Tibial nerve (tissue), 4 donors: ENCODE results near the gene MOB1A. TPM values are rescaled to one million over a fixed set of nuclear protein-coding genes. Genes with fewer than 3 reads are reported as not detected.
A peak's percentile ranks its signal among the peaks of the same experiment; 100 is the strongest.

Experiments
- DNase-seq, 2 donors: peaks; one replicate each; pipeline ENCODE4 v3.0.0-alpha.2; 2019; ENCODE audit warnings: low spot score in 2 of 2
- H3K27ac ChIP-seq, 4 donors: fragments of 200-600 bp; sonication (generic) in 3 of 4; one replicate each; pipeline ENCODE4 v1.5.1; 2017 to 2019; ENCODE audit warnings: mild to moderate bottlenecking in 1 of 4
- H3K27me3 ChIP-seq, 2 donors: fragments of 200-600 bp; sonication (generic) in 1 of 2; one replicate each; pipeline versions ENCODE4 v1.5.1 to v1.6.0; 2017 to 2019
- H3K36me3 ChIP-seq, 3 donors: fragments of 200-600 bp; sonication (generic); one replicate each; pipeline ENCODE4 v1.5.1; 2018 to 2019
- H3K4me1 ChIP-seq, 4 donors: fragments of 200-600 bp; sonication (generic) in 3 of 4; one replicate each; pipeline ENCODE4 v1.5.1; 2017 to 2019
- H3K4me3 ChIP-seq, 4 donors: fragments of 200-600 bp; sonication (generic) in 3 of 4; one replicate each; pipeline ENCODE4 v1.5.1; 2017 to 2019; ENCODE audit warnings: mild to moderate bottlenecking in 1 of 4, moderate library complexity in 1 of 4
- H3K9me3 ChIP-seq, 4 donors: fragments of 200-600 bp; sonication (generic) in 3 of 4; one replicate each; pipeline ENCODE4 v1.5.1; 2017 to 2019
- EP300 ChIP-seq, 2 donors: sonication (generic); formaldehyde crosslinking; IDR thresholded peaks; one replicate each; pipeline ENCODE4 v1.6.1; 2017; ENCODE audit warnings: antibody characterized with exemption in 2 of 2, mild to moderate bottlenecking in 1 of 2
- POLR2A ChIP-seq, 2 donors: fragments of 450-650 bp; IDR thresholded peaks; one replicate each; pipeline ENCODE4 v1.6.1; 2017; ENCODE audit warnings: antibody characterized with exemption in 2 of 2, mild to moderate bottlenecking in 2 of 2, moderate library complexity in 2 of 2
- WGBS, 2 donors: methylation state at CpG; one replicate each; pipeline ENCODE4 v1.1.5; 2018; 5-methylcytosine and 5-hydroxymethylcytosine counted together
- total RNA-seq, 4 donors: library from RNA; depleted of rRNA; stranded (reverse); fragments of >200 nt; gene quantifications; one replicate each; pipeline ENCODE4 v1.1.0, GENCODE V29; 2016
- TF ChIP-seq, protein P1 (sequence below), 5 experiments: fragments of 200-600 bp in 3 of 5; fragments of 450-650 bp in 2 of 5; sonication (generic) in 3 of 5; IDR thresholded peaks; one replicate each; pipeline ENCODE4 v1.5.1; 2016 to 2019; ENCODE audit warnings: antibody characterized with exemption in 5 of 5, mild to moderate bottlenecking in 3 of 5, moderate library complexity in 2 of 5

Gene MOB1A
- total RNA-seq, 4 donors from 2014 or later, result 55.3 to 69.9 (median 60.2) TPM

DNA sequence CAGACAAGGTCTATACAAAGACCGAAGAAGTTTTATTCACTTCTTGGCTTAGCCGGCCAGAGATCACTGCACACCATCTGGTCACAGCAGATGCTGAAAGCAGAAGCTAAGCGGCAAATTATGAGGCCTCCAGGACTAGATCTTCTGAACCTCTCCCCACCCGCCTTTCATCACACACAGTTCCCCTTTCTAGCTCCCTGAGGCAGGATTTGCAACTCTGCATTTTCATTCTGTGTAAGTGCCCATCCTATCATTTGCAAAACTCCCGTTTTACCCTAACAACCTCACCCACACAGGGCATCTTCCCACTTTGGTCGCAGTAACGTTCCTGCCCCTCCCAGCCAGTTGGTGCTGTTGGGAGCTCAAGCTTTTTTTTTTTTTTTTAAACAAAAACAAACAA, 3.1 kb upstream of the MOB1A start:
- H3K4me1 ChIP-seq, result peaks cover 0 to 15% (median 12%) of the 10 kb centered on the region in 4 donors
- peak in 1 of 2 donors; percentile 34 for DNase-seq
- H3K36me3 ChIP-seq, result no peaks in the 10 kb centered on the region
- H3K27me3 ChIP-seq, result no peaks in the 10 kb centered on the region
- peak in 1 of 2 donors; percentile 63 for TF ChIP-seq EP300 (IDR thresholded peaks at IDR 0.05)
- no peak for TF ChIP-seq POLR2A (IDR thresholded peaks at IDR 0.05)
- H3K9me3 ChIP-seq, result no peaks in the 10 kb centered on the region
- WGBS, 2 donors, result 37 to 49% methylated on average over 7 of the region's 7 CpGs
- peak overlapping the region in 1 of 4 donors; percentile 37 for H3K27ac ChIP-seq
- no peak overlapping the region for H3K4me3 ChIP-seq

- peak overlapping the region in 3 of 4 donors; percentile 88 to 99 (median 93) for H3K27ac ChIP-seq
- H3K36me3 ChIP-seq, result no peaks in the 10 kb centered on the region
- DNase-seq, result no peak
- H3K4me1 ChIP-seq, result peaks cover 0 to 37% (median 19%) of the 10 kb centered on the region in 4 donors
- no peaks in the 10 kb centered on the region for H3K27me3 ChIP-seq
- peak overlapping the region; percentile 78 to 99 (median 96) for H3K4me3 ChIP-seq
- H3K9me3 ChIP-seq, result no peaks in the 10 kb centered on the region
- WGBS, 2 donors, result 53 to 54% methylated on average over 25 of the region's 25 CpGs
- no peak for TF ChIP-seq POLR2A (IDR thresholded peaks at IDR 0.05)
- TF ChIP-seq, protein P1, sequence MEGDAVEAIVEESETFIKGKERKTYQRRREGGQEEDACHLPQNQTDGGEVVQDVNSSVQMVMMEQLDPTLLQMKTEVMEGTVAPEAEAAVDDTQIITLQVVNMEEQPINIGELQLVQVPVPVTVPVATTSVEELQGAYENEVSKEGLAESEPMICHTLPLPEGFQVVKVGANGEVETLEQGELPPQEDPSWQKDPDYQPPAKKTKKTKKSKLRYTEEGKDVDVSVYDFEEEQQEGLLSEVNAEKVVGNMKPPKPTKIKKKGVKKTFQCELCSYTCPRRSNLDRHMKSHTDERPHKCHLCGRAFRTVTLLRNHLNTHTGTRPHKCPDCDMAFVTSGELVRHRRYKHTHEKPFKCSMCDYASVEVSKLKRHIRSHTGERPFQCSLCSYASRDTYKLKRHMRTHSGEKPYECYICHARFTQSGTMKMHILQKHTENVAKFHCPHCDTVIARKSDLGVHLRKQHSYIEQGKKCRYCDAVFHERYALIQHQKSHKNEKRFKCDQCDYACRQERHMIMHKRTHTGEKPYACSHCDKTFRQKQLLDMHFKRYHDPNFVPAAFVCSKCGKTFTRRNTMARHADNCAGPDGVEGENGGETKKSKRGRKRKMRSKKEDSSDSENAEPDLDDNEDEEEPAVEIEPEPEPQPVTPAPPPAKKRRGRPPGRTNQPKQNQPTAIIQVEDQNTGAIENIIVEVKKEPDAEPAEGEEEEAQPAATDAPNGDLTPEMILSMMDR (IDR thresholded peaks at IDR 0.05), result peak in 3 of 5 experiments; percentile 9 to 37 (median 35)
- no peak for TF ChIP-seq EP300 (IDR thresholded peaks at IDR 0.05)
Observed at GRCh38 chr2:74179063-74179865, 585 bp upstream of the MOB1A start.

GRCh38 chr2:74177696-74178095, 983 bp downstream of the MOB1A start:
- Histone ChIP-seq H3K4me3 (peak overlapping the region; percentile 78 to 99 (median 96)), H3K36me3 (no peaks in the 10 kb centered on the region), H3K4me1 (peaks cover 0 to 41% (median 19%) of the 10 kb centered on the region in 4 donors), H3K9me3 (no peaks in the 10 kb centered on the region), H3K27me3 (no peaks in the 10 kb centered on the region), H3K27ac (peak overlapping the region; percentile 68 to 99 (median 90))
- DNase-seq, result no peak
- TF ChIP-seq, protein P1 (IDR thresholded peaks at IDR 0.05), result no peak
- TF ChIP-seq POLR2A (IDR thresholded peaks at IDR 0.05) (no peak), EP300 (IDR thresholded peaks at IDR 0.05) (no peak)

GRCh38 chr2:74174909-74175308, 3.8 kb downstream of the MOB1A start:
- Histone ChIP-seq H3K27ac (no peak overlapping the region), H3K4me1 (peaks cover 0 to 43% (median 19%) of the 10 kb centered on the region in 4 donors), H3K4me3 (no peak overlapping the region), H3K36me3 (peaks cover 0 to 22% (median 16%) of the 10 kb centered on the region in 3 donors), H3K9me3 (no peaks in the 10 kb centered on the region), H3K27me3 (no peaks in the 10 kb centered on the region)
- DNase-seq, result no peak
- TF ChIP-seq, protein P1 (IDR thresholded peaks at IDR 0.05), result no peak
- TF ChIP-seq EP300 (IDR thresholded peaks at IDR 0.05), result no peak
- TF ChIP-seq POLR2A (IDR thresholded peaks at IDR 0.05), result no peak
- WGBS, 2 donors, result 100% methylated on average over 1 of the region's 1 CpG

DNA sequence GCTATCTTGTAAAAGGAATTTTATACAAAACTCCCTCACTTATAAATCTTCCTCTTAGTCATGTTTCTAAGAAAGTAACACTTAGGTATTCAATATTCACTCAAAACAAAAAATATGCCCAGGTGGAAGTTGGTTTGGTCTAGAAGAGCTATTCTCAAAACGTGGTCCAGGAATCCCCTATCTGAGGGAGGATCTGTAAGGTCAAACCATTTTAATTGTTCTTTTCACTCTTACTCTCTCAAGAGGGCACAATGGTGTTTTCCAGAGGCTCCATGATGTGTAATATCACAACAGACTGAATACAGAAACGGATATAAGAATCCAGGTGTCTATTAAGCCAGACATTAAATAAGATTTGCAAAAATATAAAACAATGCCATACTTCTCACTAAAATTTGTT, 9.9 kb downstream of the MOB1A start:
- H3K27ac ChIP-seq, result no peak overlapping the region
- TF ChIP-seq POLR2A (IDR thresholded peaks at IDR 0.05) (no peak), EP300 (IDR thresholded peaks at IDR 0.05) (no peak)
- TF ChIP-seq, protein P1 (IDR thresholded peaks at IDR 0.05), result no peak

More for the DNA sequence above, 9.9 kb downstream of the MOB1A start:
- 65 to 71% methylated on average over 2 of the region's 2 CpGs for WGBS, 2 donors
- Histone ChIP-seq H3K9me3 (peaks cover 0 to 9% (median 0%) of the 10 kb centered on the region in 4 donors), H3K4me3 (no peak overlapping the region), H3K36me3 (peaks cover 7 to 82% (median 45%) of the 10 kb centered on the region in 3 donors), H3K27me3 (no peaks in the 10 kb centered on the region), H3K4me1 (peaks cover 0 to 5% (median 0%) of the 10 kb centered on the region in 4 donors)
- no peak for DNase-seq
